Transverse colon (tissue), 4 donors: ENCODE results near the gene PLCB1. TPM values are rescaled to one million over a fixed set of nuclear protein-coding genes. Genes with fewer than 3 reads are reported as not detected.
A peak's percentile ranks its signal among the peaks of the same experiment; 100 is the strongest.

Experiments used
- DNase-seq: peaks from one replicate; pipeline ENCODE4 v3.0.0-alpha.2; 2019
- H3K27ac ChIP-seq, 4 donors: fragments of 200-600 bp; sonication (generic); 2 replicates each; pipeline ENCODE4 v1.5.1; 2016 to 2018; ENCODE audit warnings: inconsistent platforms in 4 of 4
- H3K27me3 ChIP-seq: fragments of 200-600 bp; sonication (generic); 2 replicates; pipeline ENCODE4 v1.5.1; 2017; ENCODE audit warnings: inconsistent platforms
- H3K36me3 ChIP-seq, 4 donors: fragments of 200-600 bp; sonication (generic); 2 replicates each; pipeline ENCODE4 v1.5.1; 2017 to 2019; ENCODE audit warnings: inconsistent platforms in 4 of 4
- H3K4me1 ChIP-seq, 4 donors: fragments of 200-600 bp; sonication (generic); 2 replicates each; pipeline ENCODE4 v1.5.1; 2017 to 2020; ENCODE audit warnings: inconsistent platforms in 4 of 4
- H3K4me3 ChIP-seq, 4 donors: fragments of 200-600 bp; sonication (generic); 1 replicate in 1 of 4; 2 replicates in 3 of 4; pipeline versions ENCODE4 v1.5.1 to v1.6.1; 2017 to 2019; ENCODE audit warnings: inconsistent platforms in 4 of 4
- H3K9me3 ChIP-seq, 2 donors: fragments of 200-600 bp; sonication (generic); 2 replicates each; pipeline ENCODE4 v1.5.1; 2017 to 2019; ENCODE audit warnings: inconsistent platforms in 2 of 2
- CTCF ChIP-seq, 5 experiments: fragments of 200-600 bp in 3 of 5; fragments of 450-650 bp in 2 of 5; sonication (generic) in 3 of 5; IDR thresholded peaks; 1 replicate in 2 of 5; 2 replicates in 3 of 5; pipeline ENCODE4 v1.5.1; 2016 to 2017; ENCODE audit warnings: antibody characterized with exemption in 5 of 5, inconsistent platforms in 3 of 5, mild to moderate bottlenecking in 2 of 5, moderate library complexity in 1 of 5
- EP300 ChIP-seq: sonication (generic); formaldehyde crosslinking; IDR thresholded peaks from one replicate; pipeline ENCODE4 v1.6.1; 2017; ENCODE audit warnings: antibody characterized with exemption, low read depth
- POLR2A ChIP-seq: fragments of 450-650 bp; IDR thresholded peaks from one replicate; pipeline ENCODE4 v1.6.1; 2016; ENCODE audit warnings: antibody characterized with exemption, mild to moderate bottlenecking, moderate library complexity
- POLR2AphosphoS5 ChIP-seq, 3 donors: sonication (generic); formaldehyde crosslinking; IDR thresholded peaks; one replicate each; pipeline ENCODE4 v1.6.1; 2016; ENCODE audit warnings: antibody characterized with exemption in 3 of 3
- WGBS, 2 donors: methylation state at CpG; one replicate each; pipeline ENCODE4 v1.1.5; 2018; ENCODE audit warnings: low coverage in 1 of 2; 5-methylcytosine and 5-hydroxymethylcytosine counted together
- in situ Hi-C, 4 donors: fragments of 200-750 bp; cut with MboI; loops; one replicate each; pipeline versions ENCODE4 v1.15.0 to v1.15.1; 2017; ENCODE audit warnings: low sequenced_read_pairs in 3 of 4, low pct_ligation_motif_present in 1 of 4, low pct_unique_long_range_greater_than_20kb in 1 of 4
- intact Hi-C: fragments of 100-400 bp; cut with DNase I; formaldehyde crosslinking; loops from one replicate; pipeline ENCODE4 v1.15.1; 2023; ENCODE audit warnings: low total_unique reads
- total RNA-seq, 4 donors: library from RNA; depleted of rRNA; stranded (reverse); fragments of >200 nt; gene quantifications; one replicate each; pipeline ENCODE4 v1.1.0, GENCODE V29; 2016

Gene PLCB1
- total RNA-seq, 4 donors from 2014 or later: 13.1 to 18.6 (median 15.8) TPM

- in situ Hi-C loops: loop anchor here (5.0 to 25.0 kb wide), 7 partner anchors 171 to 591 kb away; no protein-coding TSS in a partner anchor
- intact Hi-C loops: loop anchor here (2.0 to 10.0 kb wide), 3 partner anchors 231 to 583 kb away; no protein-coding TSS in a partner anchor
- Histone ChIP-seq H3K36me3 (no peaks in the 10 kb centered on the region), H3K27ac (peak overlapping the region; percentile 79 to 88 (median 86)), H3K4me3 (peak overlapping the region in 3 of 4 donors; percentile 57 to 69 (median 66)), H3K27me3 (peaks cover 31% of the 10 kb centered on the region), H3K4me1 (peaks cover 0 to 15% (median 3%) of the 10 kb centered on the region in 4 donors), H3K9me3 (no peaks in the 10 kb centered on the region)
- WGBS, 2 donors: 53 to 57% methylated on average over 7 of the region's 7 CpGs
- no peak for DNase-seq
- TF ChIP-seq POLR2A: no peak
- no peak for TF ChIP-seq POLR2AphosphoS5 (IDR thresholded peaks at IDR 0.05)
- TF ChIP-seq EP300: no peak
- TF ChIP-seq CTCF (IDR thresholded peaks at IDR 0.05): no peak
Observed at GRCh38 chr20:8133851-8134451, 1.9 kb downstream of the PLCB1 start.

GRCh38 chr20:8139899-8140298 is 7.8 kb downstream of the PLCB1 start:
- WGBS, 2 donors: 33 to 69% methylated on average over 1 to 2 of the region's 2 CpGs
- in situ Hi-C loops: loop anchor here (5.0 to 25.0 kb wide), 7 partner anchors 165 to 585 kb away; no protein-coding TSS in a partner anchor
- no peak for DNase-seq
- H3K27ac ChIP-seq: no peak overlapping the region
- TF ChIP-seq POLR2AphosphoS5 (IDR thresholded peaks at IDR 0.05) (no peak), EP300 (no peak), CTCF (IDR thresholded peaks at IDR 0.05) (no peak), POLR2A (no peak)
- H3K4me1 ChIP-seq: no peaks in the 10 kb centered on the region
- H3K9me3 ChIP-seq: no peaks in the 10 kb centered on the region
- no peak overlapping the region for H3K4me3 ChIP-seq
- intact Hi-C loops: loop anchor here (10.0 kb wide), 1 partner anchor 225 kb away; no protein-coding TSS in a partner anchor
- H3K36me3 ChIP-seq: no peaks in the 10 kb centered on the region
- no peaks in the 10 kb centered on the region for H3K27me3 ChIP-seq

- Histone ChIP-seq H3K9me3 (no peaks in the 10 kb centered on the region), H3K27ac (no peak overlapping the region), H3K4me3 (no peak overlapping the region), H3K4me1 (peaks cover 0 to 2% (median 0%) of the 10 kb centered on the region in 4 donors), H3K36me3 (no peaks in the 10 kb centered on the region), H3K27me3 (no peaks in the 10 kb centered on the region)
- DNase-seq: no peak
- no peak for TF ChIP-seq EP300
- TF ChIP-seq POLR2AphosphoS5 (IDR thresholded peaks at IDR 0.05): no peak
- intact Hi-C loops: no loop called here
- 54 to 94% methylated on average over 3 of the region's 3 CpGs for WGBS, 2 donors
- in situ Hi-C loops: loop anchor here in 3 of 4 donors (25.0 kb wide), 3 partner anchors 169 to 569 kb away; no protein-coding TSS in a partner anchor
Observed at GRCh38 chr20:8143474-8143873, 11.4 kb downstream of the PLCB1 start.

GRCh38 chr20:8144282-8145245 is 12.5 kb downstream of the PLCB1 start:
- no peak for DNase-seq
- TF ChIP-seq EP300 (no peak), POLR2A (no peak), POLR2AphosphoS5 (IDR thresholded peaks at IDR 0.05) (no peak), CTCF (IDR thresholded peaks at IDR 0.05) (no peak)
- 72 to 74% methylated on average over 11 to 13 of the region's 13 CpGs for WGBS, 2 donors
- in situ Hi-C loops: loop anchor here in 3 of 4 donors (25.0 kb wide), 3 partner anchors 168 to 568 kb away; no protein-coding TSS in a partner anchor
- H3K27me3 ChIP-seq: no peaks in the 10 kb centered on the region
- H3K36me3 ChIP-seq: no peaks in the 10 kb centered on the region
- H3K4me1 ChIP-seq: peaks cover 0 to 2% (median 0%) of the 10 kb centered on the region in 4 donors
- no peaks in the 10 kb centered on the region for H3K9me3 ChIP-seq
- no peak overlapping the region for H3K4me3 ChIP-seq
- intact Hi-C loops: no loop called here
- H3K27ac ChIP-seq: peak overlapping the region in 1 of 4 donors; percentile 13
